Smooth muscle cell (in vitro differentiated cells): ENCODE results near the gene CDK6. TPM values are rescaled to one million over a fixed set of nuclear protein-coding genes. Genes with fewer than 3 reads are reported as not detected.

Experiments
- DNase-seq: peaks from one replicate; lab custom pipeline; 2025; ENCODE audit not compliant: unreplicated experiment; lab: John Stamatoyannopoulos, UW
- H2AFZ ChIP-seq: fragments of 200-600 bp; sonication (generic); 2 replicates; pipeline ENCODE4 v1.6.0; 2016; ENCODE audit warnings: antibody characterized with exemption, low read depth, mild to moderate bottlenecking
- H3F3A ChIP-seq: fragments of 200-600 bp; sonication (generic); 2 replicates; pipeline ENCODE4 v1.6.0; 2017; ENCODE audit warnings: antibody characterized with exemption, low read depth
- H3K27ac ChIP-seq: fragments of 200-600 bp; sonication (generic); 2 replicates; pipeline ENCODE4 v1.5.1; 2016; ENCODE audit warnings: low read depth, mild to moderate bottlenecking
- H3K27me3 ChIP-seq: fragments of 200-600 bp; sonication (generic); 2 replicates; pipeline ENCODE4 v1.6.1; 2016; ENCODE audit warnings: low read depth, mild to moderate bottlenecking
- H3K36me3 ChIP-seq: fragments of 200-600 bp; sonication (generic); 2 replicates; pipeline ENCODE4 v1.5.1; 2016; ENCODE audit warnings: low read depth
- H3K4me1 ChIP-seq: fragments of 200-600 bp; sonication (generic); 2 replicates; pipeline ENCODE4 v1.5.1; 2016; ENCODE audit warnings: low read depth
- H3K4me2 ChIP-seq: fragments of 200-600 bp; sonication (generic); 2 replicates; pipeline ENCODE4 v1.6.0; 2016; ENCODE audit warnings: mild to moderate bottlenecking
- H3K4me3 ChIP-seq: fragments of 200-600 bp; sonication (generic); 2 replicates; pipeline ENCODE4 v1.5.1; 2016; ENCODE audit warnings: mild to moderate bottlenecking
- H3K79me2 ChIP-seq: fragments of 200-600 bp; sonication (generic); 2 replicates; pipeline ENCODE4 v1.6.0; 2016; ENCODE audit warnings: low read depth, mild to moderate bottlenecking
- H3K9ac ChIP-seq: fragments of 200-600 bp; sonication (generic); 2 replicates; pipeline ENCODE4 v1.6.0; 2016; ENCODE audit warnings: low read depth
- H3K9me3 ChIP-seq: fragments of 200-600 bp; sonication (generic); replicated peaks from 2 replicates; pipeline ENCODE4 v1.5.1; 2016; ENCODE audit warnings: low read depth
- H4K20me1 ChIP-seq: fragments of 200-600 bp; sonication (generic); 2 replicates; pipeline ENCODE4 v1.6.0; 2016; ENCODE audit warnings: low read depth
- CTCF ChIP-seq: fragments of 200-600 bp; sonication (generic); IDR thresholded peaks from 2 replicates; pipeline ENCODE4 v1.5.1; 2017; ENCODE audit warnings: borderline replicate concordance, mild to moderate bottlenecking, antibody characterized with exemption; ENCODE audit not compliant: insufficient read depth, poor library complexity, severe bottlenecking
- WGBS: methylation state at CpG from one replicate; pipeline ENCODE4 v1.1.7; 2016; ENCODE audit warnings: low lambda C conversion rate; 5-methylcytosine and 5-hydroxymethylcytosine counted together
- polyA plus RNA-seq: library from polyadenylated mRNA; unstranded; fragments of >200 nt; fragmentation: Nextera tagmentation; extraction: Ambion mirVana; gene quantifications from 2 replicates; pipeline ENCODE4 v1.2.1, GENCODE V29; 2016
- total RNA-seq: library from RNA; depleted of rRNA; stranded (reverse); fragments of >200 nt; gene quantifications from 2 replicates; pipeline ENCODE4 v1.2.3, GENCODE V29; 2014

CDK6 gene
- total and polyA plus RNA-seq, 2 experiments from 2014 or later: 34.2 to 99.2 TPM

- H3K9ac ChIP-seq: no peak overlapping the region
- H3K4me2 ChIP-seq: no peak overlapping the region
- no peaks in the 10 kb centered on the region for H3K9me3 ChIP-seq
- H3F3A ChIP-seq: no peaks in the 10 kb centered on the region
- H2AFZ ChIP-seq: no peak overlapping the region
- no peaks in the 10 kb centered on the region for H3K36me3 ChIP-seq
- no peak overlapping the region for H3K27ac ChIP-seq
- H3K79me2 ChIP-seq: peaks cover 21% of the 10 kb centered on the region
- no peak for TF ChIP-seq CTCF
- H4K20me1 ChIP-seq: peaks cover 54% of the 10 kb centered on the region
- H3K27me3 ChIP-seq: no peaks in the 10 kb centered on the region
- no peaks in the 10 kb centered on the region for H3K4me1 ChIP-seq
- H3K4me3 ChIP-seq: no peak overlapping the region
- no peak for DNase-seq
- WGBS: 93% methylated on average over 5 of the region's 5 CpGs
These were observed 189.3 kb downstream of the CDK6 start for GRCh38 chr7:92647011-92647625.

DNA sequence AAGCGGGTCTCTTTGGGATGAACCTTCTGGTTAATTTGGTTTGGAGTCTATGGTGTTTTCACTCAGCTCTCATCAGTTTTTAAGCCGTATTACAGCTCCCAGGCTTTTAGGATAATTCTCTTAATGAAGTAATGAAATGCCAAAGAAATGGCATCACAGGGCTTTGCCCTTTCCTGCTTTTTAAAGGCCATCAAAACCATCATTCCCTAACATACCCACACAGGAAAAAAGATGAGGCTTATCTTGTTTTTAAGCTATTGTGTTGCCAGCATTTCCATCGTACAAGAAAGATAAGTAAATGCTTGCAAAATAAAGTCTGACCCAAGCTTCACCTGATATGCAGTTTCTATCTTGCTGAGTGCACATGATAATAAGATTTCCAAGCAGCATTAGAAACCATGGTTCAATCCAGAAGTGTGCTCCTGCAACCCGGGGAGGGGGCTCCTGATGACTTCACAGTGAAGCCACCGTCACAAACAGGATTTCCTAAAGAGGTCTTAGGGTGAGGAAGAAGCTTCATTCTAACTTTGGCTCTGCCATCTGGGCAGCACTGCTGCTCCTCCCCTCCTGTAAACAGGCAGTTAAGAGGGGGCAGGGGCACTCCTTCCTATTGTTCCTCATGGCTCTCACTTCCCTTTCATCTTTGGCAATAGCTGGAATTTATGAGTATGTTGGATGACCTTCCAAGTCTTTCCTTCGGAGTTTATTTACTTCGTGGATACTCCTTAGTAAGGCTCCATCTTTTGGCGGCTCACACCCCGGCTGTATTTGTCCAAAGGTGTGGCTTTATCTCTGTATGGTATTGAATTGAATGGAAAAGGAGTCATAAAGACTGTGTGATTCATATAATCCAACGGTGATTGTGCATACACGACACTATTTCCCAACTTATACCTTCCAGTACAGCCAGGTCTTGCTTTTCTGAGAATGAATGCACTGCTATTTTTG, 191.0 kb downstream of the CDK6 start:
- H3K4me2 ChIP-seq: peak overlapping the region; percentile 28
- WGBS: 74% methylated on average over 11 of the region's 11 CpGs
- H3K4me1 ChIP-seq: no peaks in the 10 kb centered on the region
- peak overlapping the region; percentile 38 for H3K27ac ChIP-seq
- H3K9ac ChIP-seq: no peak overlapping the region
- no peak overlapping the region for H2AFZ ChIP-seq
- H3K4me3 ChIP-seq: no peak overlapping the region
- H4K20me1 ChIP-seq: peaks cover 53% of the 10 kb centered on the region
- H3K36me3 ChIP-seq: no peaks in the 10 kb centered on the region
- no peaks in the 10 kb centered on the region for H3F3A ChIP-seq
- peaks cover 29% of the 10 kb centered on the region for H3K79me2 ChIP-seq
- H3K9me3 ChIP-seq: no peaks in the 10 kb centered on the region
- no peaks in the 10 kb centered on the region for H3K27me3 ChIP-seq
- TF ChIP-seq CTCF: no peak
- DNase-seq: no peak

- Histone ChIP-seq H3F3A (no peaks in the 10 kb centered on the region), H3K27me3 (no peaks in the 10 kb centered on the region), H3K4me1 (no peaks in the 10 kb centered on the region), H3K79me2 (peaks cover 28% of the 10 kb centered on the region), H3K9ac (no peak overlapping the region), H3K9me3 (no peaks in the 10 kb centered on the region), H3K27ac (peak overlapping the region; percentile 38), H3K36me3 (no peaks in the 10 kb centered on the region), H3K4me3 (no peak overlapping the region), H2AFZ (no peak overlapping the region), H3K4me2 (peak overlapping the region; percentile 28), H4K20me1 (peaks cover 53% of the 10 kb centered on the region)
- no peak for TF ChIP-seq CTCF
- 91% methylated on average over 6 of the region's 6 CpGs for WGBS
- DNase-seq: no peak
These were observed 191.8 kb downstream of the CDK6 start for GRCh38 chr7:92644406-92645113.
